HepG2 (cell line): Measurements from ENCODE around the gene KIF21B. TPM values are rescaled to one million over a fixed set of nuclear protein-coding genes. Genes with fewer than 3 reads are reported as not detected.

Experiments
- ATAC-seq: fragments of 200-7000 bp; cut with Tn5 transposase; 3 replicates; pipeline ENCODE4 v1.9.1; 2020; ENCODE audit warnings: mild to moderate bottlenecking, moderate library complexity
- BruUV-seq: library from RNA; stranded (reverse); fragments of 400-500 nt; replicated peaks from 2 replicates; lab custom pipeline; 2021; lab: Mats Ljungman, UMichigan
- CTCF ChIA-PET: fragments of 300-600 bp; formaldehyde crosslinking; extraction: SDS; loops from one replicate; lab custom pipeline; 2021; ENCODE audit warnings: low total read pairs, inconsistent platforms, low intra/inter-chr PET ratio; lab: Yijun Ruan, JAX
- POLR2A ChIA-PET: fragments of 350-600 bp; sonication (Branson Sonifier 250); formaldehyde crosslinking; loops from one replicate; lab custom pipeline; 2020; ENCODE audit warnings: antibody characterized with exemption, inconsistent platforms; lab: Yijun Ruan, JAX
- DNase-seq: peaks from one replicate; pipeline ENCODE4 v3.0.0-alpha.2; 2015; ENCODE audit warnings: low spot score
- FAIRE-seq: peaks from 3 replicates; lab custom pipeline; 2011; peaks lifted over from hg19 to GRCh38; lab: Jason Lieb, UNC
- H2AFZ ChIP-seq: one replicate; pipeline ENCODE4 v1.6.1; 2011; ENCODE audit warnings: low read length, inconsistent platforms
- H3K27ac ChIP-seq: fragments of 300-600 bp; 3 replicates; pipeline ENCODE4 v1.8.0; 2011; ENCODE audit warnings: mixed run types, mild to moderate bottlenecking, mixed read lengths, low read length, inconsistent platforms; ENCODE audit not compliant: insufficient read depth; ENCODE audit errors: extremely low read length
- H3K27me3 ChIP-seq, 2 experiments: fragments of 200-600 bp in 1 of 2; 2 replicates in 1 of 2; 3 replicates in 1 of 2; pipeline versions ENCODE4 v1.6.0 to v1.8.0; 2011; ENCODE audit warnings: low read length in 2 of 2, mild to moderate bottlenecking in 2 of 2, moderate library complexity in 2 of 2, inconsistent platforms in 1 of 2; ENCODE audit not compliant: insufficient read depth in 2 of 2, control insufficient read depth in 1 of 2
- H3K36me3 ChIP-seq, 2 experiments: fragments of 200-600 bp in 1 of 2; replicated peaks in 1 of 2; 2 replicates in 1 of 2; 3 replicates in 1 of 2; pipeline versions ENCODE4 v1.5.1 to v1.8.0; 2011; ENCODE audit warnings: low read length in 2 of 2, inconsistent platforms in 1 of 2; ENCODE audit not compliant: insufficient read depth in 2 of 2, control insufficient read depth in 1 of 2
- H3K4me1 ChIP-seq: 2 replicates; pipeline ENCODE4 v1.5.1; 2012; ENCODE audit warnings: low read length, inconsistent platforms; ENCODE audit not compliant: insufficient read depth
- H3K4me2 ChIP-seq: 2 replicates; pipeline ENCODE4 v1.6.0; 2011; ENCODE audit warnings: low read depth, low read length, inconsistent platforms
- H3K4me3 ChIP-seq, 3 experiments: fragments of 200-600 bp in 1 of 3; sonication (generic), shearing (Covaris generic) in 1 of 3; replicated peaks in 1 of 3; 2 replicates each; pipeline ENCODE4 v1.5.1; 2011 to 2016; ENCODE audit warnings: low read length in 3 of 3, inconsistent platforms in 2 of 3, low read depth in 2 of 3, mild to moderate bottlenecking in 2 of 3, control low read depth in 1 of 3, mixed read lengths in 1 of 3; ENCODE audit not compliant: insufficient read depth in 1 of 3
- H3K79me2 ChIP-seq: one replicate; pipeline ENCODE4 v1.6.1; 2011; ENCODE audit warnings: low read length, inconsistent platforms; ENCODE audit not compliant: insufficient read depth
- H3K9ac ChIP-seq: 2 replicates; pipeline ENCODE4 v1.6.0; 2011; ENCODE audit warnings: mild to moderate bottlenecking, low read depth, low read length, inconsistent platforms; ENCODE audit not compliant: insufficient read depth
- H3K9me3 ChIP-seq: 2 replicates; pipeline ENCODE4 v1.5.1; 2012; ENCODE audit warnings: mild to moderate bottlenecking, low read length
- H4K20me1 ChIP-seq: 2 replicates; pipeline ENCODE4 v1.6.0; 2011; ENCODE audit warnings: inconsistent platforms, mild to moderate bottlenecking, low read length, moderate library complexity; ENCODE audit not compliant: insufficient read depth
- BORCS8-MEF2B ChIP-seq: sonication (generic); formaldehyde crosslinking; IDR thresholded peaks from 2 replicates; pipeline ENCODE4 v1.8.0; 2022; ENCODE audit warnings: mild to moderate bottlenecking, missing genetic modification reagents
- HDAC1 ChIP-seq: sonication (generic); formaldehyde crosslinking; IDR thresholded peaks from 2 replicates; pipeline ENCODE4 v1.5.1; 2020; ENCODE audit warnings: mild to moderate bottlenecking, missing genetic modification reagents
- HOXA5 ChIP-seq: sonication (generic); formaldehyde crosslinking; IDR thresholded peaks from 2 replicates; pipeline ENCODE4 v1.4.0; 2020; ENCODE audit warnings: missing genetic modification reagents
- KAT8 ChIP-seq: IDR thresholded peaks from 2 replicates; pipeline ENCODE4 v1.6.1; 2016; ENCODE audit warnings: missing genetic modification reagents, missing compliant biosample characterization
- KDM5A ChIP-seq: fragments of 200-600 bp; sonication (generic); IDR thresholded peaks from 2 replicates; pipeline ENCODE4 v1.7.0; 2018; ENCODE audit warnings: antibody characterized with exemption, mild to moderate bottlenecking, low read length, borderline replicate concordance
- KLF11 ChIP-seq: IDR thresholded peaks from 2 replicates; pipeline ENCODE4 v1.6.1; 2016; ENCODE audit warnings: missing compliant biosample characterization
- MIER3 ChIP-seq: IDR thresholded peaks from 2 replicates; pipeline ENCODE4 v1.6.1; 2016; ENCODE audit warnings: missing compliant biosample characterization, borderline replicate concordance
- PHF8 ChIP-seq: sonication (generic); formaldehyde crosslinking; IDR thresholded peaks from 2 replicates; pipeline ENCODE4 v1.5.0; 2020; ENCODE audit warnings: missing genetic modification reagents
- SIX4 ChIP-seq: sonication (generic); formaldehyde crosslinking; IDR thresholded peaks from 2 replicates; pipeline ENCODE4 v1.4.0; 2020; ENCODE audit warnings: missing genetic modification reagents
- SMARCE1 ChIP-seq: fragments of 450-650 bp; IDR thresholded peaks from 2 replicates; pipeline ENCODE4 v1.6.1; 2017; ENCODE audit warnings: borderline replicate concordance
- ZFP90 ChIP-seq: sonication (generic); formaldehyde crosslinking; IDR thresholded peaks from 2 replicates; pipeline ENCODE4 v1.8.0; 2022; ENCODE audit warnings: missing genetic modification reagents, mild to moderate bottlenecking, inconsistent platforms, borderline replicate concordance
- ZNF205 ChIP-seq: IDR thresholded peaks from 2 replicates; pipeline ENCODE4 v1.6.1; 2018; ENCODE audit warnings: missing biosample characterization, missing genetic modification reagents
- ZNF333 ChIP-seq: sonication (generic); formaldehyde crosslinking; IDR thresholded peaks from 2 replicates; pipeline ENCODE4 v1.4.0; 2020; ENCODE audit warnings: mild to moderate bottlenecking, missing genetic modification reagents, borderline replicate concordance
- ZNF558 ChIP-seq: sonication (generic); formaldehyde crosslinking; IDR thresholded peaks from 2 replicates; pipeline ENCODE4 v1.9.0; 2022; ENCODE audit warnings: mild to moderate bottlenecking, missing genetic modification reagents, borderline replicate concordance
- ZNF788 ChIP-seq: sonication (generic); formaldehyde crosslinking; IDR thresholded peaks from 2 replicates; pipeline ENCODE4 v1.5.0; 2020; ENCODE audit warnings: mild to moderate bottlenecking, missing genetic modification reagents, borderline replicate concordance
- ZNF879 ChIP-seq: sonication (generic); formaldehyde crosslinking; IDR thresholded peaks from 2 replicates; pipeline ENCODE4 v1.8.1; 2023; ENCODE audit warnings: missing genetic modification reagents
- ZNF883 ChIP-seq: sonication (generic); formaldehyde crosslinking; IDR thresholded peaks from 2 replicates; pipeline ENCODE4 v1.5.1; 2020; ENCODE audit warnings: mild to moderate bottlenecking, missing genetic modification reagents; ENCODE audit errors: not compliant biosample characterization
- WGBS: methylation state at CpG from one replicate; pipeline ENCODE4 v1.1.6; 2017; ENCODE audit warnings: low lambda C conversion rate; 5-methylcytosine and 5-hydroxymethylcytosine counted together
- in situ Hi-C: cut with HindIII; loops from 2 replicates; pipeline ENCODE4 v1.10.0; 2017; ENCODE audit warnings: low pct_unique_long_range_greater_than_20kb; ENCODE audit not compliant: extremely low pct_ligation_motif_present
- intact Hi-C: fragments of 100-400 bp; cut with micrococcal nuclease; formaldehyde crosslinking; loops from one replicate; pipeline ENCODE4 v1.10.0; 2022; ENCODE audit not compliant: unreplicated experiment
- polyA plus RNA-seq, 8 experiments: library from polyadenylated mRNA; depleted of rRNA in 3 of 8; stranded (reverse) in 7 of 8; unstranded in 1 of 8; fragments of >200 nt; fragmentation: Illumina TruSeq in 4 of 8; extraction: Trizol in 4 of 8; gene quantifications; 2 replicates each; pipeline versions ENCODE4 v1.2.1 to v1.2.3, GENCODE V29; 2011 to 2016; ENCODE audit warnings: low read depth in 4 of 8, missing spikeins in 1 of 8, mixed read lengths in 1 of 8; ENCODE audit not compliant: insufficient read depth in 1 of 8
- total RNA-seq, 5 experiments: library from RNA; depleted of rRNA; stranded (reverse); fragments of >200 nt; fragmentation: Illumina TruSeq; extraction: Trizol; gene quantifications; 2 replicates each; pipeline ENCODE4 v1.2.3, GENCODE V29; 2016; ENCODE audit warnings: low read depth in 1 of 5
- TF ChIP-seq, protein P1 (sequence below): IDR thresholded peaks from 2 replicates; pipeline ENCODE4 v1.6.1; 2016; ENCODE audit warnings: missing compliant biosample characterization, missing genetic modification reagents, borderline replicate concordance

The KIF21B gene
- total and polyA plus RNA-seq, 2 of the 13 experiments (the other 11 are each of a cell fraction or from before 2014, with no cell fraction given) = 0.17 to 0.20 TPM

DNA sequence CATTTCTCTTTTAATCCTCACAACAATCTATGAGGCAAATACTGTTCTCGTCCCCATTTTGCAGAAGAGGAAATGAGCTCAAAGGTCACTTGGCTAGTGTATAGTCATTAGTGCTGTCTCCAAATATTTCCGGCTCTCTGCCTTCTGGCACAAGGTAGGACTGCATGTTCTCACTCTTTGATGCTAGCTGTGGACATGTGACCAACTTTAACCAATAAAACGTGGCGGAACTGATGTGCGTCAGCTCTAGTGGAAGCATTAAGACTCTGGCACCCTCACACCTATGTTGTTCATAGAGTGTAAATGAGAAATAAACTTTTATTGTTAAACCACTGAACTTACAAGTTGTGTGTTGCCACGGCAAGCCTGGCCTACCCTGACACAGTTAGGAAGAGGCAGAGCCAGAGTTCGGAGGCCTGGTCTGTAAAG, 5.0 kb upstream of the KIF21B start (continued):
- TF ChIP-seq, protein P1, sequence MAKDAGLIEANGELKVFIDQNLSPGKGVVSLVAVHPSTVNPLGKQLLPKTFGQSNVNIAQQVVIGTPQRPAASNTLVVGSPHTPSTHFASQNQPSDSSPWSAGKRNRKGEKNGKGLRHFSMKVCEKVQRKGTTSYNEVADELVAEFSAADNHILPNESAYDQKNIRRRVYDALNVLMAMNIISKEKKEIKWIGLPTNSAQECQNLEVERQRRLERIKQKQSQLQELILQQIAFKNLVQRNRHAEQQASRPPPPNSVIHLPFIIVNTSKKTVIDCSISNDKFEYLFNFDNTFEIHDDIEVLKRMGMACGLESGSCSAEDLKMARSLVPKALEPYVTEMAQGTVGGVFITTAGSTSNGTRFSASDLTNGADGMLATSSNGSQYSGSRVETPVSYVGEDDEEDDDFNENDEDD (CRISPR knock-in tag) = no peak
- TF ChIP-seq, all 625 proteins: peak for 10

DNA sequence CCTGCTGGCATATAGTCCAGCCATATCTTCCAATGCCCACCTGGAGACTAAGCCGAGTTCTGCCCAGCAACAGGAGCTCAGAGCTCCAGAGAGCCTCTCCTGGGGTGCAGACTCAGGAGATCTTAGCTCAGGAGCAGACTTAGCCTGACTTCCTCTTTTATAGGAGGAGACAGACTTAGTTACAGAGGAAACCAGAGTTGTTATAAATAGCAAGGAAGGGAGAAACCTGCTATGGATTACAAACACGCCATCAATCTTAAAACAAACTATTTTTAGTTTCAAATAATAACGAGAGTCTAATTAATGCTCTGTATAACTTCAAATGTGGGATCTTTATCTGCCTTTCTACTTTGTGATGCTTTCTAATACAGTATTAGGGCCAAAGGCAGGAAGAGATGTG, 3.3 kb upstream of the KIF21B start:
- Histone ChIP-seq H3K4me3 (no peak overlapping the region), H3K4me2 (no peak overlapping the region), H3K9ac (no peak overlapping the region), H3K27ac (no peak overlapping the region), H3K9me3 (no peaks in the 10 kb centered on the region), H4K20me1 (no peaks in the 10 kb centered on the region), H2AFZ (no peak overlapping the region), H3K79me2 (no peaks in the 10 kb centered on the region), H3K27me3 (peaks cover 7 to 35% of the 10 kb centered on the region in 2 experiments; a peak in 4 of 5 replicates), H3K4me1 (peaks cover 40% of the 10 kb centered on the region), H3K36me3 (no peaks in the 10 kb centered on the region)
- POLR2A ChIA-PET = no interaction called here
- 55% methylated on average over 3 of the region's 3 CpGs for WGBS
- CTCF ChIA-PET = no interaction called here
- ATAC-seq = no peak
- intact Hi-C loops = no loop called here
- no TSS peak for BruUV-seq
- FAIRE-seq = no peak
- in situ Hi-C loops = no loop called here
- no peak for DNase-seq
- TF ChIP-seq KDM5A (no peak), SIX4 (no peak), KLF11 (CRISPR knock-in tag) (no peak), ZNF788 (CRISPR knock-in tag) (no peak), PHF8 (CRISPR knock-in tag) (no peak), ZNF333 (no peak), ZNF879 (CRISPR knock-in tag) (no peak), MIER3 (CRISPR knock-in tag) (no peak), SMARCE1 (no peak), ZNF883 (CRISPR knock-in tag) (no peak), BORCS8-MEF2B (CRISPR knock-in tag) (no peak), ZFP90 (CRISPR knock-in tag) (no peak), HOXA5 (no peak), ZNF205 (CRISPR knock-in tag) (no peak), ZNF558 (CRISPR knock-in tag) (no peak), KAT8 (CRISPR knock-in tag) (no peak), HDAC1 (CRISPR knock-in tag) (no peak)
